HepG2 (cell line): ENCODE data around the gene KLB. TPM values are rescaled to one million over a fixed set of nuclear protein-coding genes. Genes with fewer than 3 reads are reported as not detected.

Experiments
- ARNT ChIP-seq: fragments of 450-650 bp; IDR thresholded peaks from 2 replicates; pipeline ENCODE4 v1.6.1; 2017
- CBX5 ChIP-seq: sonication (generic); formaldehyde crosslinking; IDR thresholded peaks from 2 replicates; pipeline ENCODE4 v1.4.0; 2020; ENCODE audit warnings: missing genetic modification reagents, borderline replicate concordance
- ETV6 ChIP-seq: sonication (generic); formaldehyde crosslinking; conservative IDR thresholded peaks from 2 replicates; pipeline ENCODE4 v1.4.0; 2020; ENCODE audit warnings: missing genetic modification reagents
- KDM4B ChIP-seq: sonication (generic); formaldehyde crosslinking; IDR thresholded peaks from 2 replicates; pipeline ENCODE4 v1.4.0; 2020; ENCODE audit warnings: missing genetic modification reagents
- NCOA5 ChIP-seq: sonication (generic); formaldehyde crosslinking; IDR thresholded peaks from 2 replicates; pipeline ENCODE4 v1.4.0; 2020; ENCODE audit warnings: missing genetic modification reagents
- PCBP2 ChIP-seq: fragments of 200-400 bp; formaldehyde crosslinking; optimal IDR thresholded peaks from 2 replicates; pipeline ENCODE3; 2018; ENCODE audit warnings: low read length, low read depth; ENCODE audit not compliant: poor library complexity, severe bottlenecking
- PHF5A ChIP-seq: IDR thresholded peaks from one replicate; pipeline ENCODE4 v1.6.1; 2018; ENCODE audit warnings: low read depth, missing genetic modification reagents; ENCODE audit not compliant: unreplicated experiment
- RELA ChIP-seq: sonication (generic); formaldehyde crosslinking; IDR thresholded peaks from 2 replicates; pipeline ENCODE4 v1.4.0; 2020; ENCODE audit warnings: missing genetic modification reagents
- RFX1 ChIP-seq: fragments of 450-650 bp; IDR thresholded peaks from 2 replicates; pipeline ENCODE4 v1.6.1; 2017
- SAP130 ChIP-seq: IDR thresholded peaks from 2 replicates; pipeline ENCODE4 v1.6.1; 2016; ENCODE audit warnings: low read depth
- SPEN ChIP-seq: sonication (generic); formaldehyde crosslinking; IDR thresholded peaks from 2 replicates; pipeline ENCODE4 v1.5.1; 2020; ENCODE audit warnings: low read depth, mild to moderate bottlenecking, missing genetic modification reagents
- TBX3 ChIP-seq: fragments of 450-650 bp; IDR thresholded peaks from 2 replicates; pipeline ENCODE4 v1.6.1; 2017; ENCODE audit warnings: antibody characterized with exemption, mild to moderate bottlenecking, inconsistent platforms, borderline replicate concordance
- TEAD2 ChIP-seq: sonication (generic); formaldehyde crosslinking; IDR thresholded peaks from 2 replicates; pipeline ENCODE4 v1.9.0; 2021; ENCODE audit warnings: missing genetic modification reagents
- ZNF296 ChIP-seq: sonication (generic); formaldehyde crosslinking; conservative IDR thresholded peaks from 2 replicates; pipeline ENCODE4 v1.5.0; 2020; ENCODE audit warnings: mild to moderate bottlenecking, missing genetic modification reagents
- ZNF431 ChIP-seq: sonication (generic); formaldehyde crosslinking; IDR thresholded peaks from 2 replicates; pipeline ENCODE4 v1.9.0; 2022; ENCODE audit warnings: missing genetic modification reagents, low read depth, mild to moderate bottlenecking, borderline replicate concordance
- ZNF768 ChIP-seq: sonication (generic); formaldehyde crosslinking; IDR thresholded peaks from 2 replicates; pipeline ENCODE4 v1.4.0; 2020; ENCODE audit warnings: missing genetic modification reagents
- polyA plus RNA-seq, 8 experiments: library from polyadenylated mRNA; depleted of rRNA in 3 of 8; stranded (reverse) in 7 of 8; unstranded in 1 of 8; fragments of >200 nt; fragmentation: Illumina TruSeq in 4 of 8; extraction: Trizol in 4 of 8; gene quantifications; 2 replicates each; pipeline versions ENCODE4 v1.2.1 to v1.2.3, GENCODE V29; 2011 to 2016; ENCODE audit warnings: low read depth in 4 of 8, missing spikeins in 1 of 8, mixed read lengths in 1 of 8; ENCODE audit not compliant: insufficient read depth in 1 of 8
- total RNA-seq, 5 experiments: library from RNA; depleted of rRNA; stranded (reverse); fragments of >200 nt; fragmentation: Illumina TruSeq; extraction: Trizol; gene quantifications; 2 replicates each; pipeline ENCODE4 v1.2.3, GENCODE V29; 2016; ENCODE audit warnings: low read depth in 1 of 5
- TF ChIP-seq, protein P1 (sequence below): sonication (generic); formaldehyde crosslinking; IDR thresholded peaks from 2 replicates; pipeline ENCODE4; 2020; ENCODE audit warnings: missing genetic modification reagents, mild to moderate bottlenecking, borderline replicate concordance
- TF ChIP-seq, protein P2 (sequence below): sonication (generic); formaldehyde crosslinking; IDR thresholded peaks from 2 replicates; pipeline ENCODE4 v1.4.0; 2020; ENCODE audit warnings: low read depth, mild to moderate bottlenecking, missing genetic modification reagents
- TF ChIP-seq, protein P3 (sequence below): sonication (generic); formaldehyde crosslinking; IDR thresholded peaks from 2 replicates; pipeline ENCODE4 v1.5.0; 2020; ENCODE audit warnings: mild to moderate bottlenecking, missing genetic modification reagents, moderate library complexity
- TF ChIP-seq, protein P4 (sequence below): sonication (generic); formaldehyde crosslinking; IDR thresholded peaks from 2 replicates; pipeline ENCODE4 v1.8.1; 2022; ENCODE audit warnings: mild to moderate bottlenecking, missing genetic modification reagents
- TF ChIP-seq, protein P5 (sequence below): sonication (generic); formaldehyde crosslinking; IDR thresholded peaks from 2 replicates; pipeline ENCODE4 v1.5.0; 2020; ENCODE audit warnings: missing genetic modification reagents

The KLB gene
- total and polyA plus RNA-seq, 2 of the 13 experiments (the other 11 are each of a cell fraction or from before 2014, with no cell fraction given) = 25.3 to 82.0 TPM

DNA sequence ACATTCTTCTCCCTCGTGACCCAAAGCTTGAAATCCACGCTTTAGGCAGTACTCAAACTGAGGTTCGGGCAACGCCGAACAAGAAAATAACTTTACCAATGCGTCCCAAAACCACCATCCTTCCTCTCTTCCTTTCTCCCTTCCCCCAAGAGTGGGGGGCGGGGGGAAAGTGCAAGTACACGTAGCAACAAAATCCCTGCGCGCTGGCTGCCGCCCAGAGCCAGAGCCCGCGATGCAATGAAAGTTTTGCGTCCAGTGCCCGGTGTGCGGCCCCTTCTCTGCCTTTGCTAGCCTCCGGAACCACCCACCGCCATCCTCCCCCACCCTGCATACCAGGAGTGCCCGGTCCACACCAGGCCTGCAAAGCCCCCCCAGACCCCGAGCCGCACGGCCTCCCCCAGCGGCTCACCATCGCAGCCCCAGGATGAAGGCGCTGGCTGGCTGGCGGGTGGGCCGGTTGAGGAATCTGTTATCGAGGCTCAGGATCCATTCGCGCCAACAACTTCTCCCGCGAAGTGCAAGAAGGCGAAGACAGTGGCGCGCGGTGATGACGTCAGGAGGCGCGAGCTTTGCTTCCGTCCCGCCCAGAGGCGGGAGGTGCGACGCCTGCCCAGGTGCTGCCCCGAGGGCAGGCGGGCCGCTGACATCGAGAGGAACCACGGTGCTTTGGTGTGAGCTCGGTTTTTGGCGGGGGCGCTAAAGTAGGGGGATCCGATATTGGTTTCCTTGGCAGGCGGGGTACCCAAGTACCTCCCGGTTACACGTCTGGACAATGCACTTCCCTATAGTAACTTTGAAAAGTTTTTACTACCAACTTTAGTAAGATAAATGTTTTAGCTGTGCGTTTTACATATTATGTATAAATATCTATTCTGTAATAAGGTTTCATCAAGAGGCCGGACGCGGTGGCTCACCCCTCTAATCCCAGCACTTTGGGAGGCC is 40.6 kb upstream of the KLB start, which contains the start of gene RFC1 (continued):
- TF ChIP-seq PCBP2 (no peak), CBX5 (CRISPR knock-in tag) (peak; percentile 89; the same call in 1 of the 2 replicates), TBX3 (peak; percentile 71; the same call in 1 of the 2 replicates), ARNT (no peak), SPEN (peak; percentile 94), RELA (CRISPR knock-in tag) (peak; percentile 61; the same call in 1 of the 2 replicates), PHF5A (CRISPR knock-in tag) (no peak), KDM4B (CRISPR knock-in tag) (peak; percentile 83; the same call in 1 of the 2 replicates), SAP130 (peak; percentile 98), ZNF296 (CRISPR knock-in tag) (no peak; the same call in 1 of the 2 replicates), ZNF768 (CRISPR knock-in tag) (peak; percentile 69; the same call in 1 of the 2 replicates), ETV6 (CRISPR knock-in tag) (no peak), RFX1 (no peak), NCOA5 (no peak), TEAD2 (peak; percentile 96), ZNF431 (peak; percentile 93)
- TF ChIP-seq, protein P1, sequence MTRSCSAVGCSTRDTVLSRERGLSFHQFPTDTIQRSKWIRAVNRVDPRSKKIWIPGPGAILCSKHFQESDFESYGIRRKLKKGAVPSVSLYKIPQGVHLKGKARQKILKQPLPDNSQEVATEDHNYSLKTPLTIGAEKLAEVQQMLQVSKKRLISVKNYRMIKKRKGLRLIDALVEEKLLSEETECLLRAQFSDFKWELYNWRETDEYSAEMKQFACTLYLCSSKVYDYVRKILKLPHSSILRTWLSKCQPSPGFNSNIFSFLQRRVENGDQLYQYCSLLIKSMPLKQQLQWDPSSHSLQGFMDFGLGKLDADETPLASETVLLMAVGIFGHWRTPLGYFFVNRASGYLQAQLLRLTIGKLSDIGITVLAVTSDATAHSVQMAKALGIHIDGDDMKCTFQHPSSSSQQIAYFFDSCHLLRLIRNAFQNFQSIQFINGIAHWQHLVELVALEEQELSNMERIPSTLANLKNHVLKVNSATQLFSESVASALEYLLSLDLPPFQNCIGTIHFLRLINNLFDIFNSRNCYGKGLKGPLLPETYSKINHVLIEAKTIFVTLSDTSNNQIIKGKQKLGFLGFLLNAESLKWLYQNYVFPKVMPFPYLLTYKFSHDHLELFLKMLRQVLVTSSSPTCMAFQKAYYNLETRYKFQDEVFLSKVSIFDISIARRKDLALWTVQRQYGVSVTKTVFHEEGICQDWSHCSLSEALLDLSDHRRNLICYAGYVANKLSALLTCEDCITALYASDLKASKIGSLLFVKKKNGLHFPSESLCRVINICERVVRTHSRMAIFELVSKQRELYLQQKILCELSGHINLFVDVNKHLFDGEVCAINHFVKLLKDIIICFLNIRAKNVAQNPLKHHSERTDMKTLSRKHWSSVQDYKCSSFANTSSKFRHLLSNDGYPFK (CRISPR knock-in tag) = peak; percentile 91
- TF ChIP-seq, protein P2, sequence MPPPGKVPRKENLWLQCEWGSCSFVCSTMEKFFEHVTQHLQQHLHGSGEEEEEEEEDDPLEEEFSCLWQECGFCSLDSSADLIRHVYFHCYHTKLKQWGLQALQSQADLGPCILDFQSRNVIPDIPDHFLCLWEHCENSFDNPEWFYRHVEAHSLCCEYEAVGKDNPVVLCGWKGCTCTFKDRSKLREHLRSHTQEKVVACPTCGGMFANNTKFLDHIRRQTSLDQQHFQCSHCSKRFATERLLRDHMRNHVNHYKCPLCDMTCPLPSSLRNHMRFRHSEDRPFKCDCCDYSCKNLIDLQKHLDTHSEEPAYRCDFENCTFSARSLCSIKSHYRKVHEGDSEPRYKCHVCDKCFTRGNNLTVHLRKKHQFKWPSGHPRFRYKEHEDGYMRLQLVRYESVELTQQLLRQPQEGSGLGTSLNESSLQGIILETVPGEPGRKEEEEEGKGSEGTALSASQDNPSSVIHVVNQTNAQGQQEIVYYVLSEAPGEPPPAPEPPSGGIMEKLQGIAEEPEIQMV (CRISPR knock-in tag) = peak; percentile 93
- TF ChIP-seq, protein P3, sequence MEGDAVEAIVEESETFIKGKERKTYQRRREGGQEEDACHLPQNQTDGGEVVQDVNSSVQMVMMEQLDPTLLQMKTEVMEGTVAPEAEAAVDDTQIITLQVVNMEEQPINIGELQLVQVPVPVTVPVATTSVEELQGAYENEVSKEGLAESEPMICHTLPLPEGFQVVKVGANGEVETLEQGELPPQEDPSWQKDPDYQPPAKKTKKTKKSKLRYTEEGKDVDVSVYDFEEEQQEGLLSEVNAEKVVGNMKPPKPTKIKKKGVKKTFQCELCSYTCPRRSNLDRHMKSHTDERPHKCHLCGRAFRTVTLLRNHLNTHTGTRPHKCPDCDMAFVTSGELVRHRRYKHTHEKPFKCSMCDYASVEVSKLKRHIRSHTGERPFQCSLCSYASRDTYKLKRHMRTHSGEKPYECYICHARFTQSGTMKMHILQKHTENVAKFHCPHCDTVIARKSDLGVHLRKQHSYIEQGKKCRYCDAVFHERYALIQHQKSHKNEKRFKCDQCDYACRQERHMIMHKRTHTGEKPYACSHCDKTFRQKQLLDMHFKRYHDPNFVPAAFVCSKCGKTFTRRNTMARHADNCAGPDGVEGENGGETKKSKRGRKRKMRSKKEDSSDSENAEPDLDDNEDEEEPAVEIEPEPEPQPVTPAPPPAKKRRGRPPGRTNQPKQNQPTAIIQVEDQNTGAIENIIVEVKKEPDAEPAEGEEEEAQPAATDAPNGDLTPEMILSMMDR (CRISPR knock-in tag) = no peak; the same call in 1 of the 2 replicates
- TF ChIP-seq, protein P4, sequence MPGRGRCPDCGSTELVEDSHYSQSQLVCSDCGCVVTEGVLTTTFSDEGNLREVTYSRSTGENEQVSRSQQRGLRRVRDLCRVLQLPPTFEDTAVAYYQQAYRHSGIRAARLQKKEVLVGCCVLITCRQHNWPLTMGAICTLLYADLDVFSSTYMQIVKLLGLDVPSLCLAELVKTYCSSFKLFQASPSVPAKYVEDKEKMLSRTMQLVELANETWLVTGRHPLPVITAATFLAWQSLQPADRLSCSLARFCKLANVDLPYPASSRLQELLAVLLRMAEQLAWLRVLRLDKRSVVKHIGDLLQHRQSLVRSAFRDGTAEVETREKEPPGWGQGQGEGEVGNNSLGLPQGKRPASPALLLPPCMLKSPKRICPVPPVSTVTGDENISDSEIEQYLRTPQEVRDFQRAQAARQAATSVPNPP (CRISPR knock-in tag) = no peak; the same call in none of the 2 replicates
- TF ChIP-seq, protein P5, sequence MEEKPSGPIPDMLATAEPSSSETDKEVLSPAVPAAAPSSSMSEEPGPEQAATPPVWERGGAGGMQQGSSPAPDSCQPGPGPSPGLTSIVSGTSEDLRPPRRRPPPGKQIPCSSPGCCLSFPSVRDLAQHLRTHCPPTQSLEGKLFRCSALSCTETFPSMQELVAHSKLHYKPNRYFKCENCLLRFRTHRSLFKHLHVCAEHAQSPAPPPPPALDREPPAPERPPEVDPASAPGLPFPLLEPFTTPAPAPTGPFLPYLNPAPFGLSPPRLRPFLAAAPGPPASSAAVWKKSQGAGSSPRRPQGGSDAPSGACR (CRISPR knock-in tag) = peak; percentile 62; the same call in 1 of the 2 replicates
